NCI-H2196 (cell line): ENCODE data around the gene FBXW4.
A peak's percentile ranks its signal among the peaks of the same experiment; 100 is the strongest.

Experiments
- DNase-seq: peaks from one replicate; lab custom pipeline; 2025; ENCODE audit not compliant: unreplicated experiment; lab: John Stamatoyannopoulos, UW

Gene FBXW4

GRCh38 chr10:101587725-101588653 is 107.0 kb downstream of the FBXW4 start, which contains the start of the genes DPCD and POLL:
Gene DPCD (plus strand): TSS chr10:101588321. CDS start chr10:101588337, 16 bp downstream.
Gene POLL (minus strand): TSS chr10:101588257. CDS start chr10:101587360, 897 bp downstream.
- DNase-seq = peak; percentile 87

DNA sequence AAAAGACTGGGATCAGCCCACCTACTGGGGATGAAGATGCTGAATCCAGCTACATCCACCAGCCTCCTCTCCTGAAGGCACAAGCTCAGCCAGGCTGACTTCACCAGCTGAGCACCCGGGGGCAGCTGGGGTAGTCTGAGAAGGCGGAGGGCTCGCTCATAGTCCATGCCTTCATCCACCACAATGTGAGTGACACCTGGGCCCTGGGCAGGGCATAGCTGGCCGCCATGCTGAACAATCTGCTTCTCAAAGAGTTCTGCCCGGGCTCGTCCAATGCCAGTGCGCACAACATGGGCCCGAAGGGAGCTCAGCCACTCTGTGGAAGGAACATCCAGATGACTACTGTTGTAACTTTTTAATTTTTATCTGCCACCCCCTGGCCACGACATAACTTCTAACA is 109.1 kb downstream of the FBXW4 start:
- DNase-seq = no peak

- no peak for DNase-seq
These were observed 114.2 kb downstream of the FBXW4 start for GRCh38 chr10:101580486-101581399.

- no peak for DNase-seq
These were observed 115.5 kb downstream of the FBXW4 start for GRCh38 chr10:101579516-101579870.

DNA sequence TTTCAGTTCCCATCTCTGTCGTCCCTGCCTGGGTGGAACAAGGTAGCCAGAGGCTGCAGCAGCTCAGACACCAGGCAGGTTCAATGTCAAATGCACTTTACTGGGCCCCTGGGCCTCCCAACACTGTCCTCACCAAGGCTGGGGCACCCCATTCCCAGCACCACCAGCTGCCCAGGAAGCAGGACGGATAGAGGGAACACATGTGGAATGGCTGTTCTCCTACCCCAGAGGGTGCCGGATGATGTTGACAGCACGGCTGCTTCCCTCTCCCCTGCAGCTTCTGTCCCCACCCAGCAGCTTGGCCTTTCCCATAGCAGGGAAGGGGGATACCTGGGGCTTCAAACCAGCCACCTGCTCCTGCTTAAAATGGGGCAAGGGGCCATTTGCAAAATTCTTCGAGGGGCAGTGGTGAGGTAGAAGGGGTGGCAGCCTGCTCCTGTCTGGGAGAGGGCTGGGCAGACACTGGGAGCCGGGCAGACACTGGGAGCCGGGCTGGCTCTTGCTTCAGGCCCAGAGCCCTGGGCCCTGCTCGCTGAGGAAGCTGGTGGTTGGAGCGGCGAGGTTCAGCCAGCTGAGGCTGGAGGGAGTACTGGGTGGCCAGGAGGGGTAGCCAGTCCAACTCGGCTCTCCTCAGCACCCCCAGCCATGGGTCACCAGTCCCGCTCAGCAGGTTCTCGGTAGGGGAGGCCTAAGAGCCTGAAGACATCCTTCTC is 116.0 kb downstream of the FBXW4 start:
- no peak for DNase-seq

DNA sequence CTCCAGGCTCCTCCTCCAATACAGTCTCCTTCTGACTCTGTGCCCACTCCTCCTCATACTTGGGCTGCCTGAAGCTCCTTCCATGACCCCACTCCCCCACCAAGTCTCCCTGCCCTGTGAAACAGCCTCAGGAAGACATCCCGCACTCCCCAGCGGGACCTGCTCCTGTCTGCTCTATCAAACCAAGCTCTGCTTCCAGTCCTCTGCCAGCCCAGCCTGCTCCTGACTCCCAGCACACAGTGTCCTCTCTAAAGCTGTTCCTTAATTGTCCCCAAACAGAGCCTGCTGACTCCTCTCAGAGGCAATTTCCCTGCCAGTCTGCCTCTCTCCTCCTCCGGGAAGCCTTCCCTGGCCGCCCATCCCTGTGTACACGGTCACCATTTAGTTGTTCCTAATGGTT is 116.8 kb downstream of the FBXW4 start:
- DNase-seq = no peak

DNA sequence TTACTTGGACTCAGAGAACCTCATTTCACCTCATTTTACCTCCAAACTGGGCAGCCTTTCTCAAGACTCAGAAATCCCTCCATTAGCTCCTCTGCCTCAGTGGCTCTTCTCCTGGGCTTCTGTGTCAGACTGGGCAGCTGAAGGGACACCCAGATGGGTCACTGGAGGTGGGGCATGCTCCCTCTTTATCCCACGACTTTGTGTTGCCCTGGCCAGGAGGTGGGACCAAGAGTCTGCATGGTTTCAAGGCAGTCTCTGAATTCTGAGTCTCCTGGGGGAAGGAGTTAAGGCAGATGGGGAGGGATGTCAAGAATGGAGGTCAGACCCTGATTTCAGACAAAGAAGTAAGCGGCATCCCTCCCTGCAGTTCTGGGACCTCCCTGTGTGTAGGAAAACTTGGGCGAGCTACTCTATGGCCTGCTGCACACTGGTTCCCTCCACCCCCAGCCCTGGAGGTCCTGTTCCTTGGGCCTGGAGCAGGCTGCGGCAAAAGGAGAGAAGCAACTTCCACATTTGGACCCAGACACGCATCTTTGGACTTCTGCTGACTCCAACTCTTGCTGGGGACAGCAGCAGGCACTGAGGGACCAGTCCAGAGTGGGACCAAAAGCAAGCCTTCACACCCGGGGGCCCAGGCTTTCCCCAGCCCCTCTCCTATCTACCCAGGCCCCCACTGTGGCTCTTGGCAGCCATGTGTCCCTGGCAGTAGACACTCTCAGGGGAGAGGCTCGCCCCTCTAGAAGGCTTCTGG is 117.7 kb downstream of the FBXW4 start:
- DNase-seq = no peak

GRCh38 chr10:101576211-101576863 is 118.6 kb downstream of the FBXW4 start:
- DNase-seq = no peak

- DNase-seq = no peak
These were observed 119.3 kb downstream of the FBXW4 start for GRCh38 chr10:101575580-101576210.

- DNase-seq = no peak
These were observed 119.9 kb downstream of the FBXW4 start for GRCh38 chr10:101575091-101575490.

GRCh38 chr10:101573885-101574753 is 120.9 kb downstream of the FBXW4 start:
- no peak for DNase-seq

DNA sequence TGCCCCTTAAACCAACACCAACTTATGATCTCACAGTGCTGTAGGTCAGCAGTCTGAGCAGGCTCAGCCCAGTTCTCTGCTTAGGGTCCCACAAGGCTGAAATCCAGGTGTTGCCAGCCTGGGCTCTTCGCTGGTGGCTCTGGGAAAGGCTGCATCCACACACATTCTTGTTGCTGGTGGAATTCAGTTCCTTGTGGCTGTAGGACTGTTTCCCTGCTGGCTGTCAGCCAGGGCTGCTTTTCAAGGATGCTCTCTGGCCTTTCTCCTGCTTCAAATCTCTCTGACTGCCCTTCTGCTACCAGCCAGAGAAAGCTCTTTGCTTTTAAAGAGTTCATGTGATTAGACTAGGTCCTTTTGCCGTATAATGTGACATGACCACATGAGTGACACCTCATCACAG is 122.2 kb downstream of the FBXW4 start:
- no peak for DNase-seq

DNA sequence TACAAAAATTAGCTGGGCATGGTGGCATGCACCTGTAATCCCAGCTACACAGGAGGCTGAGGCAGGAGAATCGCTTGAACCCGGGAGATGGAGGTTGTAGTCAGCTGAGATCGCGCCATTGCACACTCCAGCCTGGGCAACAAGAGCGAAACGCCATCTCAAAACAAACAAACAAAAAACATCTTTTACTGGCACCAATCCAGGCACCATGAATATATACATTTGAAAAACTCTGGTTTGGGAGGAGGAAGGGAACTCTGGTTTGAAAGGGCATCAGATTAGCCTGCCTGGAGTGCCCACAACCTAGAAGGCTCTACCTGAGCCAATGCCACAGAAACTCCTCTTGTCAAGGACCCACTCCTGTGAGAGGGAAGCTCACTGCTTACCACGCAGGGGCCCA is 122.8 kb downstream of the FBXW4 start:
- DNase-seq = no peak

DNA sequence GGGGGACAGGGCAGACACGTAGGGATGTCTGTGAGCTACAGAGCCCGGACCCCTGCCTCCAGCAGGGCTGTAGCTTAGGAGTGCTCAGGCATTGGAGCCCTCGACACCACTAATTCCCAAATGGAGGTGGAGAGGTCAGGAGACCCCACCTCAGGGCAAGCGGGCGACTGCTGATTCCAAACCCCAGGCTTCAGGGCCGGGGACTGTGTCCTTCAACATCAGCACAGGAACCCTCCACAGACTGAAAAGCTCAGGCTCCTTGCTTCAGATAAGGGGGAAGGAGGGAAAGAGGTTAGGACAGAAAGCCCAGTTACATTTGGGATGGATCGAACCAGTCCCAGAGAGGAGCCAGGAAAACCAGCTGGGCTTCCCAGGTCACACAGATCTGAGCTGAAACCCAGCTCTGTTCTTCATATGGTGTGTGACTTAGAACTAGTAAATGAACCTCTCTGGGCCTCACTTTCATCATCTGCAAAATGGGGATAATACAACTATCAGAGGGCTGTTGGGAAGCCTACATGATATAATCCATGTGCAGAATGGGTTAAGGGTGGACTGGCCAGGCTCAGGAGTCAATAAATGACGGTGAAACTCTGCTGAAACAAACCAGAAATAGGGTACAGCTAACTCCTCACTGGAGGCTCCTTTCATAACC is 123.6 kb downstream of the FBXW4 start:
- DNase-seq = no peak

- no peak for DNase-seq
These were observed 124.3 kb downstream of the FBXW4 start for GRCh38 chr10:101570428-101571270.

DNA sequence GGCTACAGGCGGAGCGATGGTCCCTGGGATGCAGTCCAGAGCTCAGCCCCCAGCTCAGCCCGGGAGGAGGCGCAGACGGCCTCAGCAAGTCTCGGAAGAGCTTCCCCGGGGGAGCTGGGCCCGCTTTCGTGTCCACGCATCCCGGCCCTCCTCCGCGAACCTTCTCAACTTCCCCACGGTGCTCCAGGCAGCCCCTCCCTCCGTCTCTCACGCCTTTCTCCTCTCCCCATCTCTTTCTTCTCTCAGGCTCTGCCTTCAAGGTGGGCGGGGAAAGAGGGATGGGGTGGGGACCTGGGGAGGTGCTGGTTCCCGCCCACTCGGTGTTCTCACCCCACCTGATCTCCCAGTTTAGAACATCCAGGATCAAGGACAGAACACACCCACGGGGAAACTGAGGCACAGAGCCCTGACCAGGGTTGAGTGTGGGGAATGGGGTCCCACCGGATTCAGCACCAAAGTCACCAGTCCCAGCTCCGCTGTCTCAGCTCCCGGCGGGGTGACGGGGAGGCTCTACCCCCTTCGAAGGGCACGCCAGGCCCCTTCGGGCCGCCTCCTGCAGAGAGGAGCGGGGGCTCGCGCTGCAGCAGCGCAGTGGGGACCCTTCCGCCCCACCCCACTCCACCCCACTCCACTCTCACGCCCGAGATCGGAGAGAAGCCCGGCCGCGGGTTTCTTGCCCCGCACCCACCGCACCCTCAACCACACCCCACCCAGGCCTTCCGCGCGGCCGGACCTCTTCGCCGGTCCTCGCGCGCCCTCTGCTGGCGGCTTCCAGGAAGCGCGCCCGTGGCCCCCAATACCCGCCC is 125.1 kb downstream of the FBXW4 start:
- peak; percentile 48 for DNase-seq
